Measurements from ENCODE around the gene PLB1.

The PLB1 gene

GRCh38 chr2:28534817-28535216 is 39.0 kb downstream of the PLB1 start:
- no peak overlapping the region for H3K4me3 ChIP-seq (ENCODE audit: control insufficient read depth, low read depth, low read length)
- no peak for DNase-seq (ENCODE audit: low read depth)
- no peak for TF ChIP-seq CTCF (conservative IDR thresholded peaks at IDR 0.05; ENCODE audit: control insufficient read depth, insufficient read depth, low read depth, low read length)

- no peak overlapping the region for H3K4me3 ChIP-seq (ENCODE audit: control insufficient read depth, low read depth, low read length)
- DNase-seq (ENCODE audit: low read depth): no peak
- TF ChIP-seq CTCF (conservative IDR thresholded peaks at IDR 0.05; ENCODE audit: control insufficient read depth, insufficient read depth, low read depth, low read length): no peak
Measured at GRCh38 chr2:28538134-28538533, 42.3 kb downstream of the PLB1 start.

- no peak for DNase-seq (ENCODE audit: low read depth)
- H3K4me3 ChIP-seq (ENCODE audit: control insufficient read depth, low read depth, low read length): no peak overlapping the region
- no peak for TF ChIP-seq CTCF (conservative IDR thresholded peaks at IDR 0.05; ENCODE audit: control insufficient read depth, insufficient read depth, low read depth, low read length)
Measured at GRCh38 chr2:28538652-28539051, 42.8 kb downstream of the PLB1 start.

- DNase-seq (ENCODE audit: low read depth): no peak
- no peak overlapping the region for H3K4me3 ChIP-seq (ENCODE audit: control insufficient read depth, low read depth, low read length)
- no peak for TF ChIP-seq CTCF (conservative IDR thresholded peaks at IDR 0.05; ENCODE audit: control insufficient read depth, insufficient read depth, low read depth, low read length)
Measured at GRCh38 chr2:28539118-28539541, 43.3 kb downstream of the PLB1 start.

- H3K4me3 ChIP-seq (ENCODE audit: control insufficient read depth, low read depth, low read length): no peak overlapping the region
- no peak for TF ChIP-seq CTCF (conservative IDR thresholded peaks at IDR 0.05; ENCODE audit: control insufficient read depth, insufficient read depth, low read depth, low read length)
- peak; percentile 59 for DNase-seq (ENCODE audit: low read depth)
Measured at GRCh38 chr2:28543316-28544035, 47.6 kb downstream of the PLB1 start.

GRCh38 chr2:28544036-28544346 is 48.1 kb downstream of the PLB1 start:
- H3K4me3 ChIP-seq (ENCODE audit: control insufficient read depth, low read depth, low read length): no peak overlapping the region
- DNase-seq (ENCODE audit: low read depth): no peak
- no peak for TF ChIP-seq CTCF (conservative IDR thresholded peaks at IDR 0.05; ENCODE audit: control insufficient read depth, insufficient read depth, low read depth, low read length)
